GM19455 (cell line): ENCODE results near the gene MTOR.
"Not testable (repeated sequence)": the region's sequence is repeated elsewhere in the genome, so short reads cannot be mapped to it uniquely, and the experiment has no call there.

Experiments used
- ATAC-seq: cut with Tn5 transposase; IDR thresholded peaks from one replicate; pipeline ENCODE4 v1.9.1; 2021; ENCODE audit not compliant: unreplicated experiment

MTOR gene

GRCh38 chr1:11187000-11187399 lies 75.4 kb downstream of the MTOR start:
- no peak for ATAC-seq

- ATAC-seq = no peak
Observed at GRCh38 chr1:11184973-11185372, 77.4 kb downstream of the MTOR start.

- ATAC-seq = no peak
Observed at GRCh38 chr1:11182884-11183283, 79.5 kb downstream of the MTOR start.

GRCh38 chr1:11180342-11180744 lies 82.0 kb downstream of the MTOR start:
- ATAC-seq = no peak

- not testable (repeated sequence) for ATAC-seq
Observed at GRCh38 chr1:11179749-11180148, 82.6 kb downstream of the MTOR start.

GRCh38 chr1:11179125-11179524 lies 83.2 kb downstream of the MTOR start:
- no peak for ATAC-seq

- ATAC-seq = no peak
Observed at GRCh38 chr1:11178021-11179015, 84.0 kb downstream of the MTOR start.

- ATAC-seq = no peak
Observed at GRCh38 chr1:11176081-11176706, 86.2 kb downstream of the MTOR start.

GRCh38 chr1:11175461-11175860 lies 86.9 kb downstream of the MTOR start:
- no peak for ATAC-seq

- no peak for ATAC-seq
Observed at GRCh38 chr1:11174261-11174942, 87.9 kb downstream of the MTOR start.

GRCh38 chr1:11170102-11170501 lies 92.2 kb downstream of the MTOR start:
- no peak for ATAC-seq

- no peak for ATAC-seq
Observed at GRCh38 chr1:11169202-11169601, 93.1 kb downstream of the MTOR start.

- no peak for ATAC-seq
Observed at GRCh38 chr1:11168731-11169130, 93.6 kb downstream of the MTOR start.

- not testable (repeated sequence) for ATAC-seq
Observed at GRCh38 chr1:11166744-11167143, 95.6 kb downstream of the MTOR start.

GRCh38 chr1:11162752-11163151 lies 99.6 kb downstream of the MTOR start:
- ATAC-seq = not testable (repeated sequence)

GRCh38 chr1:11158720-11159321 lies 103.5 kb downstream of the MTOR start:
- ATAC-seq = no peak

GRCh38 chr1:11158291-11158690 lies 104.1 kb downstream of the MTOR start:
- no peak for ATAC-seq

GRCh38 chr1:11157867-11158266 lies 104.5 kb downstream of the MTOR start:
- ATAC-seq = no peak

- no peak for ATAC-seq
Observed at GRCh38 chr1:11157394-11157793, 105.0 kb downstream of the MTOR start.

GRCh38 chr1:11156963-11157362 lies 105.4 kb downstream of the MTOR start:
- ATAC-seq = no peak

GRCh38 chr1:11156441-11156840 lies 105.9 kb downstream of the MTOR start:
- ATAC-seq = no peak
